ENCODE results near the gene CAMK2A.

GRCh38 chr5:150229571-150229970, 60.0 kb downstream of the CAMK2A start:
- TF ChIP-seq CTCF (IDR thresholded peaks at IDR 0.05; ENCODE audit: insufficient read depth, low read depth, low read length) = no peak
- no peak for TF ChIP-seq EZH2 (IDR thresholded peaks at IDR 0.05; ENCODE audit: insufficient read depth, low read length)
